Skeletal muscle cell (primary cell): ENCODE results near the gene SLC22A23.
A peak's percentile ranks its signal among the peaks of the same experiment; 100 is the strongest.

Source experiments
- DNase-seq: peaks from one replicate; pipeline ENCODE4 v3.0.0-alpha.2; 2010; ENCODE audit warnings: low read depth
- H3K4me3 ChIP-seq: 2 replicates; pipeline ENCODE4 v1.5.1; 2011; ENCODE audit warnings: low read depth, mild to moderate bottlenecking, control low read depth, low read length, moderate library complexity

Gene SLC22A23

DNA sequence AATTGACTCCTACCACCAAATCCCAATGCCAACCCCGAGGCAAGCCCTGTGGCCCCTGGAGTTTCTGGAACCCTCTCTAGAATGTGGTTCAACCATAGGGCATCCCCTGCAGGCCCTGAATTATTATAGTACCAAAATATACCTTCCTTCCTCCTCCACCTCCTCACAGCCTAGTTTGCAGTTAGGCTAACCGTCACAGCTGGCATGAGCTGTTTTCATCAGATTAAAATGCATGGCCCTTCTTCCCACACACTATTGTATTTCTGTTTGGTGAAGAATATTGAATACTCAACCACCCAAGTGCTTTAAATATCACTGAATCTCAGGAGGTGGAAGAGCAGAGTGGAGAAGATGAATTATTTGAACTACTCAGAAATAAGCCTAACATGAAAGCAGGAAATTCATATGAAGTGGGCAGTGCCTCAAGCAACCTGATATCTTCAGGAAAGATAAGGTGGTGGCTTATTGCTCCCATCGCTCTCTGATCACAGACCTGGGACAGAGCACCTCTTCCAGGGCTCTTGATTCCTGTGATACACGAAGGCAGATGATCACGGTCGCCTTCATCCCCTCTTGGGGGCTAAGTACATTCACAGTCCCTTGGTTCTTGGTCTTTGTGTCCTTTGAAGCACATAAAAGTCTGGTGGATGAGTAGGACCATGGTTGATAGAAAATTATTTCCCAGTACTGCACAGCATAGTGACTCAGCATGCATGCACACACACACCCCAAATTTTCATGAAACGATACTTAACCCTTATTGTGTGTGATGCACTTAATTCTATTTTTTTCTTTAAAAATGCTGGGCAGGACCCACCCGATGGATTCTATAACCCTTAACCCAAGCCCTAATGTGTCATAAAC lies 107.2 kb downstream of the SLC22A23 start:
- no peak for DNase-seq
- no peak overlapping the region for H3K4me3 ChIP-seq

DNA sequence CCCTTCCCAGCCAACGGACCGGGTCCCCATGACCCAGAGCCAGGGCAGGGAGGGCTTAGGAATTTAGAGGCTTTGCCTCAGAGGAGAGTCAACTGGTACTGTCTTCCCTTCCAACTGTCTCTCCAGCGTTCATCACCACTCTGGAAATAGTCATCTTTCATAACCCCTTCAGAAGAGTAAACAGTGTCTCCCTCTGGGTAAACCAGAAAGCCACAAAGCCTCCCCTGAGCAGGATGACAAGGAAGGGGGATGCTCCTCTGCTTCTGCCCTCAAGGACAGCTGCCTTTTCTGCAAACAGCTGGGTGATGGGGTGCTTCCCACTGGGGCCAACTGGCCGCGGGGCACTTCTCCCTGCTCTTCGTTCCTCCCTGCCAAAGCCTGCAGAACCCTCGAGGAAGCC lies 108.0 kb downstream of the SLC22A23 start:
- no peak for DNase-seq
- H3K4me3 ChIP-seq, result no peak overlapping the region

DNA sequence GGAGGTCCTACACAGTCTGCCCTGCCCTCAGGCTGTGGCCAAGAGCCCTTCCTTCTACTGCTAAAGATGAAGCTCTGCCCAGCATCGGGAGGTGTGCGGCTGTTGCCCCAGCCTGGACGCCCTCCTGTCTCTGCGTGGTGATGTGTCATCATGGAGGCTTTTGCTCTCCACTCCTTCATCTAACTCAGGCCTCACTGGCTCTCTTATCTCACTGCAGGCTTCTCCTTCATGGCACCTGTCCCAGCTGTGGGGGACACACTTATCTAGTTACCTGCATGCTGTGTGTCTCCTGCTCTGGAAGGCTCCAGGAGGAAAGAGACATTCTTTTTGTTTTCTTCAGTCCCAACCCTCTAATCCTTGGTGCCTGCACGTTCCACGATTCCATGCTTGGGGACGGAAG lies 109.0 kb downstream of the SLC22A23 start:
- no peak for DNase-seq
- H3K4me3 ChIP-seq, result no peak overlapping the region

DNA sequence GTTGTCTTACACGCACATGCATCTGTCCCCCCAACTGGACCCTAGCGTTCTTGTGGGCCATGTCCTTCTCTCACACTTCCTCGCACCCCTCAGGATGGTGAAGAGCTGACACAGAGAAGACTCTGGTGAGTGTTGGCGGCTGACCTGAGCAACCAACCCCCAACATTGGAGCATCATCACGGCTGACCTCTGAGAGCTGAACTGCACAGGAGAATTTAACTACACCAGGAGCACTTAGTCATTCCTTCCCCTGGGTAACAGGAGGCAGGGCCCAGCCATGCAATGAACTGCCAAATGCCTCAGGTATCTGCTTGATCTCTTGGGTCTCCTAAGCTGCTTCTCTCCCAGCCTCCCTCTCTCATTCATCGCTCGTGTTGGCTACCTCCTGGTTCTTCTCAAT lies 109.6 kb downstream of the SLC22A23 start:
- no peak overlapping the region for H3K4me3 ChIP-seq
- no peak for DNase-seq

DNA sequence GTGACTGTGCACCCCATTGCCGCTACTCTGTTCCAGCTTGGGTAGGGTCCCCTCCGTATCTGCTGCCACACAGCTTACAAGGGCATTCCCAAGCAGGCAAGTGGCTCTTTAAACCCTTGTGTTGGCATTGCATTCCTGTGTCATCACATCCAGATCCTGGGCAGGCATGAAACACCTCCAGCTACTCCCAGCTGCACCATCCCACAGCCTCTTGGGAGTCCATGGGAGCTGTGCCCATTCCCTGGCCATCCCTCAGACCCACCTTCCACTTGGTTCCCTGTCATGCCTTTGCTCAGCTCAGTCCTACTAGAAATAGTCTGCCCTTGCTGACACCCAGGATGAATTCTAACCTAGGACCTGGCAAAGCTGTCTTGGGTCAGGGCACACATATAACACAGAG lies 110.4 kb downstream of the SLC22A23 start:
- no peak for DNase-seq
- H3K4me3 ChIP-seq, result no peak overlapping the region

DNA sequence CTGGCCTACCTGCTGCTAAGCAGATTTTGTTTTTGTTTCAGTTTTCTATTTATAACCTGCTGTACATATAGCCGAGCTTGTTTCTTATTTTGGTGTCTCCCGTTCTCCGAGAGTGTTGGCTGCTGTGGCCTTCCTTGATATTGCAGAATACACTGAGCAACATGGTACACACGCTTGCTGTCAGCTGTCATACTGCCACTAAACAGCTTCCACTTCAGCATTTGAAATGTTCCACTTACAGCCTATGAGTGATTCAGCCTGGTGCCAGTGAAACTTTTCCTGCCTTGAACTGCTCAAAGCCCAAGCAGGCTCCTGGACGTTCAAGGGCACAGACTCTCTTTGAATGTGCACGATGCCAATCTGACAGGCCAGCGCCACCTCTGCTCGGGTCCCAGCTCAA lies 111.0 kb downstream of the SLC22A23 start:
- no peak overlapping the region for H3K4me3 ChIP-seq
- no peak for DNase-seq

DNA sequence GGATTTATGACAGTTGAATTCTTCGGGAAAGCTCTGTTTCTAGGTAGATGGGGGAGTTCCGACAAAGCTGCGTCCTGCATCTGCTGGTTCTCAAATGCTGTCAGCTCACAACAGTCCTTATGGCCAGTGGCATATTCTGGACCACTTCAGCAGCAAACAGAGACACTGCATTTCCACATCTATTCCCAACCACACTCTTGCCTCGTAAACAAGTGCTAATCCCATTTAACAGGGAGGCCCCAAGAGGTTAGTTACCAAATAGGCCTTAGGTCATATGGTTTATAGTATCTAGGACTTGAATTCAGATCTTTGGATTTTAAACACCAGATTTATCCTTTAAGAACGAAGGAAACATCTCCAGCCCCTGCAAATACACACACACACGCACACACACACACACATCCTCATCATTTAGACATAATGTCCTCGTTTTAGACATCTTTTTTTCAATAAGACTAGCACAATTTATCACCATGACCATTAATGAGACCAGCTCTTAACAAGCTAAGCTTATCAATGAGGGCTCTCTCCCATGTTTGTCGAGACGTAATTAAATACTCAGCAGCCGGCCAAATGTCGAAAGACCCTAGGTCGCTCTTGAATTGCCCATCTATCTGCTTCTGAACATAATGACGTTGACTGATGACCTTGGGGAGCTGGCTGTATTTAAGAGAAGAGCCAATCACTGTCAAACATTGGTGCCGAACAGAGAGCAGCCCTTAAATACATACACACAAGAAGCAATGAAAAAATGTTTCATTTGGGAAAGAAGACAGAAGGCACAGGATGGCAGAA lies 113.6 kb downstream of the SLC22A23 start:
- no peak overlapping the region for H3K4me3 ChIP-seq
- no peak for DNase-seq

DNA sequence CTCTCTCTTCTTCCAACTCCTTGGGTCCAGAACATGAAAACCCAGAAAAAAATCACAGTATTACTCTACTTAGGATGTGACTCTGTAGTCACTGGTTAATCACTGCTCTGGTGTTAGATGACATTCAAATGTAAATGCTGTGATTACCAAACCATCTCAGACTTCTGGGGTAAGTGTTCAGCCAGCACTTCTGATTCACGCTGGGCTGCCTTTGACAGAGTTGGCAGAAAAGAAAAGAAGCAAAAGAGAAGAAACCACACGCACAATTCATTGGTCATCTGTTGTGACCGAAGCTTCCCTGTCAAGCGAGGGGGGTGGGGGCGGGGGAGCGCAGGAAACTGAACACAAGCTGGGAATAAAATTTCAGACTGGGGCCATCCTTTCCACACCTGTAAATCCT lies 115.4 kb downstream of the SLC22A23 start:
- no peak overlapping the region for H3K4me3 ChIP-seq
- peak; percentile 67 for DNase-seq

DNA sequence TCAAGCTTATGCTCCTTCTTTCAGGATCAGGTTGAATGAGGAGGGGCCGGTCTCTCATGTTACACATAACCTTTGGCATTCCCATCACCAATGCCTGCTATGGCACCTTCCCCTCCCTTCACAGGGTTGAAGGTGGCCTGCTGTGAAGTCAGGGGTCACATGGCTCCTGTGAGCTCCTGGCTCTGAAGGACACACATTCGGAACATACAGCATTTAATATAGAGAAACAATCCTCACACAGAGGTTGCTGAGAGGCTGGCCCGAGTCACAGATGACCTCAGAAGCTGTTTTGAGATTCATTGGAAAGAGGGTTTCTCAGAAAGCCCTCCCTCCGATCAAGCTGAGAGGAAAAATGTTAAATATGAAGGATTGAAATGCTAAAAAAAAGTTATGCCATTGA lies 116.0 kb downstream of the SLC22A23 start:
- H3K4me3 ChIP-seq, result no peak overlapping the region
- DNase-seq, result no peak

DNA sequence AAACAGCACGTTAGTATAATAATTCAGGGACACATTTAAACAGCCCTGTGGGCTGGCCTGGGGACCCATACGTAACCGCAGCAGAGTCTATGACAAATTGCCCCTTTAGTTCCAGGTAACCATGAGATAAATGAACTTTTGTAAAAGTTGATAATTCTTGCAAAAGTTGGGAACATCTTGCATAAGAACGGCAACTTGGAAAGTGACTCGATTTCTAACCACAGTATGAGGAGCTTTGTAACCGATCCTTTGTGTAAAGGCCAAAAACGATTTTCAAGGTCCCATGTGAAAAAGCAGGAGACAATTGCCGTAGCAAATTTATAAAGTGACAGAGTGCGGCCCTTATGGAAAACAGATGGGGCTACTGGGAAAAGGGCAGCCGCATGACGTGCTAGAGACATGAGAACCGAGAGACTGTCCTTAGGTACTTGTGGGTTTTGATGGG lies 116.5 kb downstream of the SLC22A23 start:
- no peak overlapping the region for H3K4me3 ChIP-seq
- DNase-seq, result no peak

DNA sequence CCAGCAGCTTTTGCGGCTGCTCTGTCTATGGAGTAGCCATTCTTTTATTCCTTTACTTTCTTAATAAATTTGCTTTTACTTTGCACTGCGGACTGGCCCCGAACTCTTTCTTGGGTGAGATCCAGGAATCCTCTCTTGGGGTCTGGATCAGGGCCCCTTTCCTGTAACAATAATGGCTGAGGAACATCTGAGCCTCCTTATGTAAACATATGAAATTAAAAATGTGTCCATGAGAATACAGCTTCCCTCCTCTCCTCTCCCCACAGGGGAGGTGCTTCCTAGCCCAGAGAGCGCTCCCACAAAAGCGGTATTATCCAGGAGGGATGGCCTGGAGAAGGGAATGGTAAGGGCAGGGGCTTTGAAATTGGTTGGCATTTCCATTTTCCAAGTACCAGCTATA lies 117.0 kb downstream of the SLC22A23 start:
- DNase-seq, result no peak
- no peak overlapping the region for H3K4me3 ChIP-seq

DNA sequence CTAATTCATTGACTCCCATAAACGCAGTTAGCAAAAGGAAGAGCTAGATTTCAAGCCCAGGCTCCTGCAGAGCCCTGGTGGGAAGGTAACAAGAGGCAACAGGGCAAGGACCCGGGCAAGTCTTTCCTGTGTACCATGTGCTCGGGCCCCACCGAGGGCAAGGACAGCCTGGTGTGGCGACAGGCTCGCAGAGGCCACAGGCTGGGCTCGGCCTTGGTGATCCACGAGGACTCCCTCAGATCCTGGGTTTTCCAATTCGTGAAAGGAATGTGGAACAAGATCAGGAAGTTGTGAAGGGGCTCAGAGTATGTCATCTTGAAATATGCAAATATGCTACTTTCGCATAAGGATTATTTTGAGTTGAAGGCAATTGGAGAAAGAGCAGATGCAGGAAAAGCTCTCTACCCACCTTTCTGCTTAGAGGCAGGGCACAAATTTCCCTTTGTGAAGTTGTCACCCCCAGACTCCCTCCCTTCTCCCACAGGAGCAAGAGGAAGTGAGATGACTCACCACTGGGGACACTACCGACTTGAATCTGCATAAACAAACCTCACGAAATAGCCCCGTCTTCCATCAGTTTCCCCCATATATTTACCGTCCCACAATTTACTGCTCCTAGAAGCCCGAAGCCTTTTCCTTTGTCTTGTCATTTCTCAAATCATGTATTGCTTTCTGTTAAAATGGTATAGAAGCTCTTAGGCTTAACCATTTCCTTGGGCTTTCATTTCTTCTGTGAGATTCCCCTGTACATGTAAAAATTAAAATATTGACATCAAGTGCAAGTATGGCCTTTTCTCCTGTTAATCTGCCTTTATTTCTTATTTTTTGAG lies 119.1 kb downstream of the SLC22A23 start:
- no peak for DNase-seq
- no peak overlapping the region for H3K4me3 ChIP-seq

DNA sequence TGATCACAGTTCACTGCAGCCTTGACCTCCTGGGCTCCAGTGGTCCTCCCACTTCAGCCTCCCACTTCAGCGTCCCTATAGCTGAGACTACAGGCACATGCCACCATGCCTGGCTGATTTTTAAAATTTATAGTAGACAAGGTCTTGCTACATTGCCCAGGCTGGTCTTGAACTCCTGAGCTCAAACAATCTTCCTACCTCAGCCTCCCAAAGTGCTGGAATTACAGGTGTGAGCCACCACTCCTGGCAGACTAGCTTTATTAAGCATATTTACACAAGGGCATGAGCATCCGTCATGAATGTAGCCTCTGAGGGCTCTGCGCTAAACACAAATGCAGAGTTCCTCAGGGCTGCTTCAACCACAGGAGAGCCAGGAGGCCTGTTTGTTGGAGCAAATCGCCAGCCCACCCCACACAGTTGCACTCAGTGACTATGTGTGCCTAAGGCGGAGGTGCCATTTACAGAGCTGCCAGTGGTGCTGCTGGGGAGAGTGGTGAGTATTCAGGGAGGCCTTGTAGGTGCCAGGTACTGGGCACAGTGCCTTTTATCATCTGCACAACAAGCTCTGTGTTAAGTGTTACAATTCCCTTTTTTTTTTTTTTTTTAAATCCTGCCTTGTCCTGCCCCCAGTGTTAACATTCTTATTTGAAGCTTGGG lies 119.9 kb downstream of the SLC22A23 start:
- H3K4me3 ChIP-seq, result no peak overlapping the region
- no peak for DNase-seq

DNA sequence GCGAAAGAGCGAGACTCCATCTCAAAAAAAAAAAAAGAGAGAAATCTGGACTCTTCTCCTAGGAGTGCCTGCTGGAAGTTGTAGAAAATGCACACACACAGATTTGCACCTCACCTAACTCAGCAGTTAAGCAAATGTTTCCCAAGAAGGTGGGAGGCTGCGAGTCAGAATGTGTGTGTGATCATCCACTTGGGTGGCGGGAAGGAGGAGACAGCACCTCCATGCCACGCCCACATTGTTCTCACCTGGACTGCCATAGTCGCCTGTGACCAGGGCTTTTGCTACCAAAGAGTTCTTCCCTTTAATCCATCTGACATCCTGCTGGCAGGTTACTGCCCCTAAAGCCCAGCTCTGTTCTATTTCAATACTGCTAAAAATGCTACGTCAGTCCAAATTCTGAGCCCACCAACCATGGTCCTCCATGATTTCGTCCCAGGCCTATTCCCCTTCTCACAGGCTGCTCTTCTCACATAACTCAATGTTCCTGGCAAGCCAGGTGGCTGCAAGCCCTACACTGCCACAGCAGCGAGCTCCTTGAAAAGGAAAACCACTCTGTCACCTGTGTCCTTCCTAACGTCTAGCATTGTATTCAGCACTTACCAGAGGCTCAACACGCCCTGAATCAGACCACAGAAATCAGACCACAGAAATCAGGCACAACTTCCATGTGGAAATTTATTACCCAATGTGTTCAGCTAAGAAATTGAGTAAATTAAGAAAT lies 120.6 kb downstream of the SLC22A23 start:
- DNase-seq, result no peak
- no peak overlapping the region for H3K4me3 ChIP-seq

DNA sequence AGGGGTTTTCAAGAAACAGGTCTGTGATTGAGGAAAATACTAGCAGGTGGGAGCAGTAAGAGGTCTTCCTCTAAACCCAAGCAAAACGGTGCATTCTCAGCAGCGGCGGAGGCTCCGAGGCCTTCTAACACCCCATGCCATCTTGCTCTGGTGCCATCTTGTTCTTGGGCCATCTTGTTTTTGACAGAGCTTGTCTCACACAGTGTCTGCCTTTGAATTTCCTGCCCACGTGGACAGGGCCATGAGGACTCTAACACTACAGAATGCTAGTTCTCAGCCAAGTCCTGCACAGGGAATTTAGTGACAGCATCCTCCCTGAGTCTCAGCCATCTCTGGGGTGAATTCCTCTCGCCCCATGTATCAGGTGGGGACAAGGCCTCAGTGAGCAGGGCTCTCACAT lies 121.7 kb downstream of the SLC22A23 start:
- H3K4me3 ChIP-seq, result no peak overlapping the region
- no peak for DNase-seq

DNA sequence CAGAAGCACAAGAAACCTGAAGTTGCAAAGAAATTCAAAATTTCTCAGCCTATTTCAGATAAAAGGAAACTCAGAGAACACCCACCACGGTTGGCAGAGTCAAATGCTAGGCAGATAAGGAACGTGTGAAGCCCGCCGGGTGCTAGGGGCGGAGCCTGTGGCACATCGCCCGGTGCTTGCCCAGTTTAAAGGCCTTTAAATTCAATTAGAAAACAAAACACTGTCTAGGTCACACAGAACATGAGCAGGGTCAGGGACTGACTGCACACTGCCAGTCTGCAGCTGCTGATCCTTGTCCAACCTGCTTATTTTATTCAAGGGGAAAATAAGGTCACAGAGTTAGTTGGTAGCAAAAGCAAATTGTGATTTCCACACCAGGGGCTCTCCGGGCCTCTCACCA lies 122.3 kb downstream of the SLC22A23 start:
- no peak overlapping the region for H3K4me3 ChIP-seq
- no peak for DNase-seq

DNA sequence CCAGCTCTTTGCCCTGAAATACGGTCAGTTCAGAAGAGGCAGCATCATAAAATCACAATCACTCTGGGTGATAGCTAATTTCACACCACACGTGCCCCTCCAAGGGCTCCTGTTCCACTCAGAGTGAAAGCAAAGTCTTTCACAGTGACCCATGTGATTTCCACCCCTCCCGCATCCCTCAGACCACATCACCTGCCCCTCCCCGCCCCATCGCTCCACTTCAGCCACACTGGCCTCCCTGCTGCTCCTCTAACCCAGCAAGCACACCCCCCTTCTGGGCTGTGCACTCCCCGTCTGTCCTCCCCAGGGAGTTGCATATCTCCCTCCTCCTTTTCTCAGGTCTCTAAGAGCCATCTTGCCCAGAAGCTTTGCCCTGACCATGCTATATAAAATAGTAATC lies 123.6 kb downstream of the SLC22A23 start:
- no peak for DNase-seq
- H3K4me3 ChIP-seq, result no peak overlapping the region

DNA sequence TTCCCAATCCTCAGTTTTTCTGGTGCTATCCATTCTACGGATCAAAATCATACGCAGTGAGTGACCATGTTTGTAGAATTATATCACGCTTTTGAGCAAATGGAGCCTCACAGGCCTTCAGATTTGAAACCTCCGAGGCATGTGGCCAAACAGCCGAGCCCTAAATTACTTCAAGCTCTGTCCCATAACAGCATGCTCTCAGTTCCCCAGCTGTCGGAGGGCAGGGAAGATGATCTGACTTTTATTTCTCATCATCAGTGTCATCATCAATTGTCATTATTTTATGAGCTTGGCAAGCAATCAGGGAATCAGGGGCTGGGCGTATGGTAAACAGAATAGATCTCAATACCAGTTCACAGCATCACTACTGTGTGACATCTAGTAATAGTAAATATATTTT lies 124.9 kb downstream of the SLC22A23 start:
- DNase-seq, result no peak
- no peak overlapping the region for H3K4me3 ChIP-seq

DNA sequence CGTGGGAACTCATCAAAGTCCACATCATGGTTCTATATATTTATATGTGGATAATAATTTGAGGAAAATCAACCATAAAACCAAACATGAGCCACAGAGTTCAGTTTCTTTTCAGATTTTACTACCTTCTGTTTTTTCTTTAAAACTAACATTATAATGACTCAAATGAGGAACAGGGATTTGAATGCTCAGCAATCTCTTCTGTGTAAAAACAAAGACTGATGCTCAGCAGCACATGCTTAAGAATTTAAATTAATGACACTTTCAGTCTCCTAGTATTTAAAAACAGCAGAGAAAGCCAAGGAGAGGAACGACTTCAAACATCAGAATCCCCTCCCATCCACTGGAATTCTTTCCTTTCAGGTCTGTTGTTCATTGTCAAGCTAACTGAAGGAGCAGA lies 125.4 kb downstream of the SLC22A23 start:
- no peak for DNase-seq
- H3K4me3 ChIP-seq, result no peak overlapping the region
